GM23248 (cell line): ENCODE data around the gene SULT2A1.
"Not testable (repeated sequence)": the region's sequence is repeated elsewhere in the genome, so short reads cannot be mapped to it uniquely, and the experiment has no call there.

Experiments used
- EZH2 ChIP-seq: fragments of 200-600 bp; sonication (generic); IDR thresholded peaks from 2 replicates; pipeline ENCODE4 v1.6.1; 2018; ENCODE audit warnings: antibody characterized with exemption, mild to moderate bottlenecking; ENCODE audit not compliant: insufficient read depth, poor library complexity, severe bottlenecking
- EZH2phosphoT487 ChIP-seq: fragments of 200-600 bp; sonication (generic); IDR thresholded peaks from 2 replicates; pipeline ENCODE4 v1.6.1; 2018; ENCODE audit warnings: antibody characterized with exemption, moderate library complexity, mild to moderate bottlenecking, low read depth; ENCODE audit not compliant: insufficient read depth

DNA sequence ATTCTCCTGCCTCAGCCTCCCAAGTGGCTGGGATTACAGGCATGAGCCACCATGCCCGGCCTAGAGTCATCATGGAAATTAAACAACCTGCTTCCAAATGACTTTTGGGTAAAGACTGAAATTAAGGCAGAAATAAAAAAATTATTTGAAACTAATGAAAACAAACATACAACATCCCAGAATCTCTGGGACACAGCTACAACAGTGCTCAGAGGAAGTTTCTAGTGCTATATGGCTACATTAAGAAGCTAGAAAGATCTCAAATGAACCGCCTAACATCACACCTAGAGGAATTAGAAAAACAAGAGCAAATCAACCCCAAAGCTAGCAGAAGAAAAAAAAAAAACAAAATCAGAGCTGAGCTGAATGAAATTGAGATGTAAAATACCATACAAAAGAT, 24.1 kb upstream of the SULT2A1 start:
- not testable (repeated sequence) for TF ChIP-seq EZH2, EZH2phosphoT487
